Activated naive CD4-positive, alpha-beta T cell treated with anti-CD3 and anti-CD28 coated beads, Interleukin-2, amount 50 U/mL, for 16 hours (primary cell): ENCODE results near the gene EFS.
"Not testable (repeated sequence)": the region's sequence is repeated elsewhere in the genome, so short reads cannot be mapped to it uniquely, and the experiment has no call there.

Experiments used
- DNase-seq: peaks from one replicate; pipeline ENCODE4 v3.0.0-alpha.2; 2020

The EFS gene

GRCh38 chr14:23399136-23399535 lies 34.2 kb upstream of the EFS start:
- DNase-seq, result no peak

- DNase-seq, result no peak
Measured at GRCh38 chr14:23398348-23398747, 33.4 kb upstream of the EFS start.

GRCh38 chr14:23396781-23397407 lies 31.9 kb upstream of the EFS start:
- no peak for DNase-seq

- no peak for DNase-seq
Measured at GRCh38 chr14:23396126-23396525, 31.2 kb upstream of the EFS start.

GRCh38 chr14:23392613-23393012 lies 27.6 kb upstream of the EFS start:
- DNase-seq, result no peak

GRCh38 chr14:23389871-23390270 lies 24.9 kb upstream of the EFS start:
- not testable (repeated sequence) for DNase-seq

GRCh38 chr14:23389396-23389795 lies 24.4 kb upstream of the EFS start:
- DNase-seq, result no peak

GRCh38 chr14:23388996-23389395 lies 24.0 kb upstream of the EFS start:
- no peak for DNase-seq

GRCh38 chr14:23387916-23388882 lies 23.2 kb upstream of the EFS start:
- DNase-seq, result no peak

- DNase-seq, result no peak
Measured at GRCh38 chr14:23386999-23387398, 22.0 kb upstream of the EFS start.

- DNase-seq, result not testable (repeated sequence)
Measured at GRCh38 chr14:23386266-23386657, 21.3 kb upstream of the EFS start.

GRCh38 chr14:23385642-23386265 lies 20.8 kb upstream of the EFS start:
- DNase-seq, result no peak

GRCh38 chr14:23385244-23385641 lies 20.3 kb upstream of the EFS start:
- no peak for DNase-seq

GRCh38 chr14:23384364-23385080 lies 19.6 kb upstream of the EFS start:
- DNase-seq, result no peak

- no peak for DNase-seq
Measured at GRCh38 chr14:23382731-23383440, 17.9 kb upstream of the EFS start.

GRCh38 chr14:23382276-23382675 lies 17.3 kb upstream of the EFS start:
- DNase-seq, result no peak

GRCh38 chr14:23381871-23382270 lies 16.9 kb upstream of the EFS start:
- no peak for DNase-seq

- DNase-seq, result no peak
Measured at GRCh38 chr14:23380976-23381375, 16.0 kb upstream of the EFS start.

GRCh38 chr14:23380197-23380914 lies 15.4 kb upstream of the EFS start:
- DNase-seq, result no peak

GRCh38 chr14:23379366-23380196 lies 14.6 kb upstream of the EFS start:
- peak; percentile 71 for DNase-seq
